CD4-positive, CD25-positive, alpha-beta regulatory T cell (primary cell): ENCODE measurements around the gene E2F1. TPM values are rescaled to one million over a fixed set of nuclear protein-coding genes. Genes with fewer than 3 reads are reported as not detected.
"Not testable (repeated sequence)": the region's sequence is repeated elsewhere in the genome, so short reads cannot be mapped to it uniquely, and the experiment has no call there.

Experiments
- ATAC-seq, 2 donors: fragments of 150-1000 bp; cut with Tn5 transposase; one replicate each; pipeline ENCODE4 v1.10.0; 2021; ENCODE audit warnings: low read depth in 2 of 2, moderate number of reproducible peaks in 2 of 2, moderate library complexity in 1 of 2
- DNase-seq, 3 donors: peaks; one replicate each; pipeline versions ENCODE4 v3.0.0 to v3.0.0-alpha.2; 2012 to 2022; ENCODE audit warnings: mixed read lengths in 1 of 3
- H3K27ac ChIP-seq: one replicate; pipeline ENCODE4 v1.7.0; 2013; ENCODE audit warnings: mild to moderate bottlenecking, low read length; ENCODE audit not compliant: insufficient read depth, poor library complexity, severe bottlenecking
- H3K27me3 ChIP-seq: one replicate; pipeline ENCODE4 v1.7.0; 2013; ENCODE audit warnings: low read length; ENCODE audit not compliant: control insufficient read depth, insufficient read depth
- H3K36me3 ChIP-seq: one replicate; pipeline ENCODE4 v1.7.0; 2013; ENCODE audit warnings: mild to moderate bottlenecking, low read length, moderate library complexity; ENCODE audit not compliant: control insufficient read depth, insufficient read depth
- H3K4me1 ChIP-seq: 2 replicates; pipeline ENCODE4 v1.7.0; 2013; ENCODE audit warnings: mild to moderate bottlenecking, low read length; ENCODE audit not compliant: insufficient read depth, control insufficient read depth, poor library complexity, severe bottlenecking
- H3K4me3 ChIP-seq: one replicate; pipeline ENCODE4 v1.7.0; 2013; ENCODE audit warnings: low read depth, mild to moderate bottlenecking, low read length, moderate library complexity
- H3K9me3 ChIP-seq, 2 experiments: 1 replicate in 1 of 2; 2 replicates in 1 of 2; pipeline ENCODE4 v1.7.0; 2013; ENCODE audit warnings: low read length in 2 of 2, mild to moderate bottlenecking in 1 of 2, moderate library complexity in 1 of 2; ENCODE audit not compliant: control insufficient read depth in 2 of 2
- H3K27ac Mint-ChIP-seq, 3 donors: one replicate each; pipeline ENCODE4 v1.8.0; 2020 to 2022; ENCODE audit warnings: mild to moderate bottlenecking in 3 of 3, mixed read lengths in 3 of 3, moderate library complexity in 2 of 3
- H3K27me3 Mint-ChIP-seq: one replicate; pipeline ENCODE4 v1.8.0; 2022; ENCODE audit warnings: mild to moderate bottlenecking, mixed read lengths
- H3K36me3 Mint-ChIP-seq: one replicate; pipeline ENCODE4 v1.8.0; 2020; ENCODE audit warnings: mixed read lengths
- H3K4me1 Mint-ChIP-seq, 4 donors: one replicate each; pipeline ENCODE4 v1.8.0; 2020 to 2022; ENCODE audit warnings: mixed read lengths in 4 of 4, mild to moderate bottlenecking in 1 of 4
- H3K4me3 Mint-ChIP-seq, 4 donors: one replicate each; pipeline ENCODE4 v1.8.0; 2020 to 2022; ENCODE audit warnings: mild to moderate bottlenecking in 4 of 4, mixed read lengths in 4 of 4, moderate library complexity in 3 of 4
- H3K9me3 Mint-ChIP-seq, 7 donors: one replicate each; pipeline ENCODE4 v1.8.0; 2020 to 2022; ENCODE audit warnings: mixed read lengths in 7 of 7, mild to moderate bottlenecking in 3 of 7, moderate library complexity in 2 of 7
- polyA plus RNA-seq, 4 donors: library from polyadenylated mRNA; unstranded; fragments of 300-500 nt; fragmentation: Illumina TruSeq; gene quantifications; one replicate each; pipeline ENCODE4 v1.2.3, GENCODE V29; 2021
- total RNA-seq: library from RNA; stranded (reverse); gene quantifications from one replicate; pipeline ENCODE4 v1.2.3, GENCODE V29; 2022

E2F1 gene
- total and polyA plus RNA-seq, 5 donors from 2014 or later, result 0.48 to 3.1 (median 0.94) TPM

DNA sequence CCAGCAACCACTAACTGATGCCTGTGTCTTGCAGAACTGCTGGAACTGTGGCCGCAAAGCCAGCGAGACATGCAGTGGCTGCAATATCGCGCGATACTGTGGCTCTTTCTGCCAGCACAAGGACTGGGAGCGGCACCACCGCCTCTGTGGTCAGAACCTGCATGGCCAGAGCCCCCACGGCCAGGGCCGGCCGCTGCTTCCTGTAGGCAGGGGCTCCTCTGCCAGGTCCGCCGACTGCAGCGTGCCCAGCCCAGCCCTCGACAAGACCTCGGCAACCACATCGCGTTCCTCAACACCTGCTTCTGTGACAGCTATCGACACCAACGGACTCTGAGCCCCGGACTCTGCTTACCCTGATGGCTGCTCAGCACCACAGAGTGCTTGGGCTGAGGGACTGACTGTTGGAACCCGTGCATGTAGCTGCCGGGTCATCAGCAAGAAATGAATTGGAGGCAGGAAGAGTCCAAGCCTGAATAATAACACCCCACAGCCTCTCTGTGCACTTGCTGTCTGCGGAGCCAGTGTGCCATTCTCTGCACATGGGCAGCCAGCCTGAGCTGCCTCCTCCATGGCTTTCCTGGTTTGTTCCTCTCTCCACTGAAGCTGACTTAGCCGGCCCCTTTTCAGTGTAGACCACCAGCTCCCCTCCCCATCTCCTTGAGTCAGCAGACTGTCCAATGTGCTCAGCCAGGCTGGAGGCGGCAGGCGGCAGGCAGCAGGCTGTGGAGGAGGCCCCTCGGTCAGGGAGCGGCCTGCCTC, 41.7 kb downstream of the E2F1 start:
- Histone ChIP-seq H3K27me3 (no peaks in the 10 kb centered on the region), H3K4me3 (no peak overlapping the region), H3K27ac (no peak overlapping the region), H3K36me3 (peaks cover 40% of the 10 kb centered on the region), H3K9me3 (no peaks in the 10 kb centered on the region), H3K4me1 (peaks cover 11% of the 10 kb centered on the region)
- peaks cover 3 to 30% (median 13%) of the 10 kb centered on the region in 4 donors for H3K4me1 Mint-ChIP-seq
- peak overlapping the region in 1 of 3 donors; percentile 79 for H3K27ac Mint-ChIP-seq
- ATAC-seq (no peak), DNase-seq (no peak)
- no peaks in the 10 kb centered on the region for H3K9me3 Mint-ChIP-seq
- no peaks in the 10 kb centered on the region for H3K27me3 Mint-ChIP-seq
- H3K4me3 Mint-ChIP-seq, result no peak overlapping the region
- peaks cover 23% of the 10 kb centered on the region for H3K36me3 Mint-ChIP-seq

DNA sequence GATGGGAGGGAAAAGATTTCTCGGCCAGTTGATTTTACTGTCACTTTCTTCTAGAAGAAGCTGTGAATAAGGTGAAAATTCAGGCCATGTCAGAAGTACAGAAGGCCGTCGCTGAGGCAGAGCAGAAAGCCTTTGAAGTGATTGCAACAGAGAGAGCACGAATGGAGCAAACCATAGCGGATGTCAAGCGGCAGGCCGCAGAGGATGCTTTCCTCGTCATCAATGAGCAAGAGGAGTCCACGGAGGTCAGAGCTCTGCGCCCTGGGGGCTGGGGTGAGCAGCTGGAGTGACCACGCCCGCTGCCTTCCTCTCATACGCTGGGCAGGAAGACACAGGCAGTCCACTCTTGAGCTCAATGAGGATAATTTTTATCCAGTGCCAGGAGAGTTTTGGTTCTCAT, 45.9 kb downstream of the E2F1 start:
- H3K27me3 Mint-ChIP-seq, result no peaks in the 10 kb centered on the region
- no peak overlapping the region for H3K4me3 Mint-ChIP-seq
- no peaks in the 10 kb centered on the region for H3K9me3 Mint-ChIP-seq
- Histone ChIP-seq H3K4me1 (no peaks in the 10 kb centered on the region), H3K9me3 (no peaks in the 10 kb centered on the region), H3K36me3 (peaks cover 59% of the 10 kb centered on the region), H3K4me3 (no peak overlapping the region), H3K27ac (no peak overlapping the region), H3K27me3 (no peaks in the 10 kb centered on the region)
- H3K27ac Mint-ChIP-seq, result no peak overlapping the region
- H3K4me1 Mint-ChIP-seq, result peaks cover 0 to 6% (median 2%) of the 10 kb centered on the region in 4 donors
- DNase-seq (no peak), ATAC-seq (no peak)
- H3K36me3 Mint-ChIP-seq, result peaks cover 38% of the 10 kb centered on the region

DNA sequence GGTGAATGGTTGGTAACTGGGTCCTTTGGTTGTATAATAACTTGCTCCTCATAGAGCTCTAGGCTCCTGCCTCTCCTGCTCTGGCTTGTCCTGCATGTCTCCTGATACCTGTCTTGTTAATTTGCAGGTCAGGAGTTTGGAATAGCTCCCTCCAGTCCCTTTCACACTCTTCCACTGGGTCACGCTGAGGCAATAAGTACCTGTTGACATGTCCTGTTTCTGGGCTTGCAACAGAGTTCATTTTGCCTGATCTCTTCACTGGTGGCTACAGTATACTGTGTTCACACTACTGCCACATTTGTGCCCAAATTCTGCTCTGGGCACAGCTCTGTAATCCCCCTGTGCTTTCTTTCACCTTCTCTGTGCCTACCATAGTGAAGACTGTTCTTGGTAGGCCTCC, 49.4 kb downstream of the E2F1 start:
- Histone ChIP-seq H3K4me1 (peaks cover 5% of the 10 kb centered on the region), H3K27me3 (no peaks in the 10 kb centered on the region), H3K27ac (no peak overlapping the region), H3K9me3 (no peaks in the 10 kb centered on the region), H3K36me3 (peaks cover 48% of the 10 kb centered on the region), H3K4me3 (no peak overlapping the region)
- Mint-ChIP-seq H3K9me3 (no peaks in the 10 kb centered on the region), H3K27ac (peak overlapping the region in 1 of 3 donors; percentile 28), H3K4me1 (peaks cover 3 to 9% (median 7%) of the 10 kb centered on the region in 4 donors), H3K36me3 (peaks cover 36% of the 10 kb centered on the region), H3K4me3 (no peak overlapping the region), H3K27me3 (no peaks in the 10 kb centered on the region)
- DNase-seq (no peak), ATAC-seq (no peak)

DNA sequence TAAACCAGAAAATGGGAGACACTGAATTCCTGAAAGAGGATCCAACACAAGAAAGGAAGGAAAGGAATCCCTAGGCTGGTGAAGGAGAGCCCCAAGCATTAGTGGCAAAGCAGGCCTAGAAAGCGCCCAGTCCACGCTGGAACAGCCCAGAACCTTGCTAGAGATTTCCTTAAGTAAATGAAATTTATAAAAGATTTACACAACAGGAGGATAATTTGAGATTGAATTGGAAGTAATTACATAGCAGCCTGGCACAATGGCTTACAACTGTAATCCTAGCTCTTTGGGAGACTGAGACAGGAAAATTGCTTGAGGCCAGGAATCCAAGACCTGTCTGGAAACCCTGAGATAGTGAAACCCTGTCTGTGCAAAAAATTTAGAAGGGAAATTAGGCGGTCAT, 50.8 kb downstream of the E2F1 start:
- Mint-ChIP-seq H3K36me3 (peaks cover 43% of the 10 kb centered on the region), H3K4me3 (no peak overlapping the region), H3K27ac (peak overlapping the region in 1 of 3 donors; percentile 57), H3K4me1 (peaks cover 3 to 9% (median 5%) of the 10 kb centered on the region in 4 donors), H3K9me3 (no peaks in the 10 kb centered on the region), H3K27me3 (no peaks in the 10 kb centered on the region)
- ATAC-seq (no peak), DNase-seq (no peak)
- H3K27ac ChIP-seq, result no peak overlapping the region
- no peaks in the 10 kb centered on the region for H3K9me3 ChIP-seq
- H3K4me1 ChIP-seq, result peaks cover 5% of the 10 kb centered on the region
- peaks cover 41% of the 10 kb centered on the region for H3K36me3 ChIP-seq
- no peaks in the 10 kb centered on the region for H3K27me3 ChIP-seq
- H3K4me3 ChIP-seq, result no peak overlapping the region

DNA sequence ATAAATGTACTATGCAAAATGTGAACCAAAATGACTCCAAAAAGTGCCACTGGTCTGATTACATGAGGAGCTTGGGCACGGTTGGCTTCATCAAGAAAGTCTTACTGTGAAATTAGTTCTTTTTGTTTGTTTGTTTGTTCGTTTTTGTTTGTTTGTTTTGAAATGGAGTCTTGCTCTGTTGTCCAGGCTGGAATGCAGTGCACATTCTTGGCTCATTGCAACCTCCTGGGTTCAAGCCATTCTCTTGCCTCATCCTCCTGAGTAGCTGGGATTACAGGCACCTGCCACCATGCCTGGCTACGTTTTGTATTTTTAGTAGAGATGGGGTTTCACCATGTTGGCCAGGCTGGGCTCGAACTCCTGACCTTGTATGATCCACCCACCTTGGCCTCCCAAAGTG, 54.3 kb downstream of the E2F1 start:
- not testable (repeated sequence) for H3K27me3 ChIP-seq, H3K27me3 Mint-ChIP-seq, H3K4me1 ChIP-seq, ATAC-seq, H3K9me3 Mint-ChIP-seq, H3K27ac ChIP-seq, DNase-seq, H3K9me3 ChIP-seq, H3K4me3 Mint-ChIP-seq, H3K4me3 ChIP-seq
- Mint-ChIP-seq H3K4me1 (peaks cover 3 to 15% (median 5%) of the 10 kb centered on the region in 4 donors), H3K36me3 (peaks cover 43% of the 10 kb centered on the region), H3K27ac (peak overlapping the region in 1 of 3 donors; percentile 14)
- peaks cover 48% of the 10 kb centered on the region for H3K36me3 ChIP-seq

DNA sequence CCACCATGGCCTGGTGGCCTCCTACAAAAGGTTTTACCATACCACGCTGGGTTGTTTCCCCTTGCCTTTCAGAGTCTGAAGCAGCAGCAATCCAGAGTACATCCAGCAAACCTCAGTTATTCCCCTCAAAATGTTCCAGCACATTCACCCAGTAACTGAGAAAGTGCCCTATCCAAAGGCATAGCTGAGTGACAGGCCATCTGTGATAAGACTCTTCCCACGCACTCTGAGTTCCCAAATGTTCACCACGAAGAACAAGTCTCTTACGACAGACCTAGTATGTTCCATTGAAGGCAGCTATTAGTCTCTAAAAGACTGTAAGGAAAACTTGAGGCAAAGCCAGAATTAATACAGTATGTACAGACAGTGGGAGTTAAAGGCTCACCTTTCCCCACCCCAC, 55.7 kb downstream of the E2F1 start:
- Mint-ChIP-seq H3K36me3 (peaks cover 39% of the 10 kb centered on the region), H3K27me3 (no peaks in the 10 kb centered on the region), H3K9me3 (no peaks in the 10 kb centered on the region), H3K4me1 (peaks cover 5 to 15% (median 7%) of the 10 kb centered on the region in 4 donors), H3K27ac (peak overlapping the region in 1 of 3 donors; percentile 79), H3K4me3 (no peak overlapping the region)
- Histone ChIP-seq H3K4me1 (peaks cover 5% of the 10 kb centered on the region), H3K9me3 (no peaks in the 10 kb centered on the region), H3K27ac (no peak overlapping the region), H3K27me3 (no peaks in the 10 kb centered on the region), H3K36me3 (peaks cover 49% of the 10 kb centered on the region), H3K4me3 (no peak overlapping the region)
- no peak for ATAC-seq
- DNase-seq, result no peak

DNA sequence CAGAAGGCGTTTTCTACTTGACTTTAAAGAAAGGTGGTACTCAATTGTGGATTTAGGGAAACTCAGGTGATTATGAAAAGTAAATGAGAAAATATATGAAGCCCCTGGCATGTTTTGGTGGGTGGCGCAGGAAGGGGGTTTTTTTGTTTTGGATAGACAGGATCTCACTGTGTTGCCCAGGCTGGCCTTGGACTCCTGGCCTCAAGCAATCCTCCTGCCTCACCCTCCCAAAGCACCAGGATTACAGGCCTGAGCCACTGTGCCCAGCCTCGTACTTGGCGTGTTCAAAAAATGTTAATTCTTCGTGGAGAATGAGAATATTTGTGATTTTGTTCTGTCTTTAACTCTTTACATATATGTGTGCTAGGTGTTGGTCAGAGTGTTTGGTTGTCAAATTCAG, 56.2 kb downstream of the E2F1 start:
- H3K4me1 ChIP-seq, result peaks cover 6% of the 10 kb centered on the region
- Mint-ChIP-seq H3K36me3 (peaks cover 42% of the 10 kb centered on the region), H3K9me3 (no peaks in the 10 kb centered on the region), H3K4me1 (peaks cover 9 to 19% (median 12%) of the 10 kb centered on the region in 4 donors), H3K4me3 (no peak overlapping the region), H3K27ac (peak overlapping the region in 1 of 3 donors; percentile 79), H3K27me3 (no peaks in the 10 kb centered on the region)
- peaks cover 51% of the 10 kb centered on the region for H3K36me3 ChIP-seq
- H3K27ac ChIP-seq, result no peak overlapping the region
- no peak for DNase-seq
- no peaks in the 10 kb centered on the region for H3K9me3 ChIP-seq
- no peaks in the 10 kb centered on the region for H3K27me3 ChIP-seq
- H3K4me3 ChIP-seq, result no peak overlapping the region
- ATAC-seq, result no peak

DNA sequence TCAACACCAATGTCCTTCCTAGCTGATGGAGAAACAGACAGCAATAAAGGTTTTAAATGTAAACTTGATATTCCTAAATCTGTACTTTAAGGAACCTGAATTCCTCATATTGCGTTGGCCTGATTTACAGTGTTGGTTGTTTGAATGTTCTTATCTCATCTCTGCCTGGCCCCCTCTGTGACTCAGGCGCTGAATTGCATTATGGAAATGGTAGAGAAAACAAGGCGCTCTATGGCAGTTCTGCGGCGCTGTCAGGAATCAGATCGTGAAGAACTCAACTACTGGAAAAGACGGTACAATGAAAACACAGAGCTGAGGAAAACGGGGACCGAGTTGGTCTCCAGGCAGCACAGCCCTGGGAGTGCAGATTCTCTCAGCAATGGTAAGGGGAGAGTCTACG, 56.7 kb downstream of the E2F1 start:
- Histone ChIP-seq H3K27me3 (no peaks in the 10 kb centered on the region), H3K9me3 (no peaks in the 10 kb centered on the region), H3K36me3 (peaks cover 51% of the 10 kb centered on the region), H3K4me3 (no peak overlapping the region), H3K4me1 (peaks cover 11% of the 10 kb centered on the region), H3K27ac (no peak overlapping the region)
- peaks cover 46% of the 10 kb centered on the region for H3K36me3 Mint-ChIP-seq
- no peak for ATAC-seq
- peaks cover 12 to 23% (median 15%) of the 10 kb centered on the region in 4 donors for H3K4me1 Mint-ChIP-seq
- no peak for DNase-seq
- no peaks in the 10 kb centered on the region for H3K9me3 Mint-ChIP-seq
- H3K27me3 Mint-ChIP-seq, result no peaks in the 10 kb centered on the region
- H3K4me3 Mint-ChIP-seq, result no peak overlapping the region
- peak overlapping the region in 1 of 3 donors; percentile 39 for H3K27ac Mint-ChIP-seq
